Endothelial cell of umbilical vein (primary cell): ENCODE results near the gene ATG5. TPM values are rescaled to one million over a fixed set of nuclear protein-coding genes. Genes with fewer than 3 reads are reported as not detected.

Experiments used
- BruUV-seq: library from RNA; stranded (reverse); fragments of 400-500 nt; replicated peaks from 2 replicates; lab custom pipeline; 2021; lab: Mats Ljungman, UMichigan
- CTCF ChIA-PET: fragments of 300-600, 350-600 bp; sonication (Branson Sonifier 250); formaldehyde crosslinking; loops from one replicate; lab custom pipeline; 2021; ENCODE audit warnings: antibody characterized with exemption, inconsistent platforms; lab: Charles Lee
- POLR2A ChIA-PET: fragments of 300-600, 350-600 bp; sonication (Branson Sonifier 250); formaldehyde crosslinking; loops from one replicate; lab custom pipeline; 2021; ENCODE audit warnings: antibody characterized with exemption, inconsistent platforms; lab: Charles Lee
- DNase-seq: peaks from one replicate; pipeline ENCODE4 v3.0.0-alpha.2; 2011; ENCODE audit warnings: low read depth, low spot score
- FAIRE-seq: peaks from 2 replicates; lab custom pipeline; 2011; peaks lifted over from hg19 to GRCh38; lab: Jason Lieb, UNC
- H2AFZ ChIP-seq: 2 replicates; pipeline ENCODE4 v1.6.0; 2012; ENCODE audit warnings: low read depth, low read length, control low read depth, inconsistent platforms
- H3K27ac ChIP-seq: 2 replicates; pipeline ENCODE4 v1.5.1; 2011; ENCODE audit warnings: low read depth, mild to moderate bottlenecking, control low read depth, low read length, moderate library complexity; ENCODE audit not compliant: insufficient read depth
- H3K27me3 ChIP-seq, 2 experiments: 2 replicates each; pipeline versions ENCODE4 v1.6.0 to v1.6.1; 2011; ENCODE audit warnings: low read length in 2 of 2, mixed read lengths in 1 of 2; ENCODE audit not compliant: control insufficient read depth in 2 of 2, insufficient read depth in 2 of 2
- H3K36me3 ChIP-seq, 2 experiments: 2 replicates in 1 of 2; 3 replicates in 1 of 2; pipeline ENCODE4 v1.5.1; 2011; ENCODE audit warnings: low read length in 2 of 2, mild to moderate bottlenecking in 1 of 2, moderate library complexity in 1 of 2; ENCODE audit not compliant: control insufficient read depth in 2 of 2, insufficient read depth in 2 of 2; ENCODE audit errors: extremely low read depth in 1 of 2
- H3K4me1 ChIP-seq: 3 replicates; pipeline ENCODE4 v1.5.1; 2011; ENCODE audit warnings: mild to moderate bottlenecking, low read length; ENCODE audit not compliant: control insufficient read depth, insufficient read depth; ENCODE audit errors: extremely low read depth
- H3K4me2 ChIP-seq: 2 replicates; pipeline ENCODE4 v1.6.1; 2011; ENCODE audit warnings: low read length, control low read depth, mixed read lengths; ENCODE audit not compliant: insufficient read depth
- H3K4me3 ChIP-seq, 3 experiments: fragments of 200-600 bp in 1 of 3; sonication (generic), shearing (Covaris generic) in 1 of 3; replicated peaks in 1 of 3; 2 replicates each; pipeline ENCODE4 v1.5.1; 2011 to 2016; ENCODE audit warnings: control low read depth in 3 of 3, low read length in 3 of 3, mild to moderate bottlenecking in 2 of 3, inconsistent platforms in 1 of 3, low read depth in 1 of 3, moderate library complexity in 1 of 3; ENCODE audit not compliant: insufficient read depth in 1 of 3
- H3K79me2 ChIP-seq: 2 replicates; pipeline ENCODE4 v1.6.0; 2012; ENCODE audit warnings: low read length, inconsistent platforms; ENCODE audit not compliant: control insufficient read depth, insufficient read depth
- H3K9ac ChIP-seq: replicated peaks from 2 replicates; pipeline ENCODE3; 2011; ENCODE audit warnings: low read length, control low read depth; ENCODE audit not compliant: insufficient read depth; ENCODE audit errors: extremely low read depth
- H3K9me1 ChIP-seq: replicated peaks from 3 replicates; pipeline ENCODE4 v1.6.0; 2011; ENCODE audit warnings: mild to moderate bottlenecking, low read length; ENCODE audit not compliant: control insufficient read depth, insufficient read depth; ENCODE audit errors: extremely low read depth
- H3K9me3 ChIP-seq: replicated peaks from 2 replicates; pipeline ENCODE4 v1.5.1; 2012; ENCODE audit warnings: low read length, inconsistent platforms; ENCODE audit not compliant: control insufficient read depth, insufficient read depth
- H4K20me1 ChIP-seq: replicated peaks from 2 replicates; pipeline ENCODE3; 2011; ENCODE audit warnings: mild to moderate bottlenecking, low read length; ENCODE audit not compliant: control insufficient read depth, insufficient read depth; ENCODE audit errors: extremely low read depth
- CTCF ChIP-seq, 2 donors: IDR thresholded peaks; 1 replicate in 1 of 2; 2 replicates in 1 of 2; pipeline ENCODE4 v1.5.1; 2011; ENCODE audit warnings: low read length in 2 of 2, mild to moderate bottlenecking in 2 of 2, moderate library complexity in 2 of 2, control low read depth in 1 of 2, inconsistent platforms in 1 of 2, low read depth in 1 of 2; ENCODE audit not compliant: insufficient read depth in 1 of 2; ENCODE audit errors: extremely low read depth in 1 of 2
- EZH2 ChIP-seq: IDR thresholded peaks from 2 replicates; pipeline ENCODE4 v1.6.1; 2012; ENCODE audit warnings: borderline replicate concordance, low read depth, mild to moderate bottlenecking, moderate library complexity, low read length, inconsistent platforms; ENCODE audit not compliant: severe bottlenecking
- FOS ChIP-seq: IDR thresholded peaks from 2 replicates; pipeline ENCODE4 v1.6.1; 2011; ENCODE audit warnings: mild to moderate bottlenecking, low read length, moderate library complexity, borderline replicate concordance; ENCODE audit not compliant: insufficient read depth
- GATA2 ChIP-seq: IDR thresholded peaks from 2 replicates; pipeline ENCODE4 v1.7.0; 2011; ENCODE audit warnings: low read depth, mild to moderate bottlenecking, moderate library complexity, mixed read lengths, low read length; ENCODE audit not compliant: insufficient read length, insufficient read depth
- JUN ChIP-seq: IDR thresholded peaks from 2 replicates; pipeline ENCODE4 v1.6.1; 2011; ENCODE audit warnings: borderline replicate concordance, low read depth; ENCODE audit not compliant: insufficient read length, insufficient read depth
- MAX ChIP-seq: IDR thresholded peaks from 2 replicates; pipeline ENCODE4 v1.6.1; 2011; ENCODE audit not compliant: insufficient read depth, insufficient read length
- MYC ChIP-seq: IDR thresholded peaks from one replicate; pipeline ENCODE4 v1.6.1; 2011; ENCODE audit warnings: mild to moderate bottlenecking, low read depth, low read length
- POLR2A ChIP-seq: IDR thresholded peaks from 2 replicates; pipeline ENCODE4 v1.6.1; 2012; ENCODE audit warnings: low read depth, mild to moderate bottlenecking, control low read depth, low read length
- POLR2AphosphoS5 ChIP-seq: IDR thresholded peaks from 2 replicates; pipeline ENCODE4 v1.6.1; 2012; ENCODE audit warnings: low read depth, mild to moderate bottlenecking, control low read depth, low read length, moderate library complexity; ENCODE audit not compliant: insufficient read depth
- dilution Hi-C: fragments of 300-500 bp; cut with MboI; formaldehyde crosslinking; loops from one replicate; pipeline ENCODE4 v1.15.0; 2019; ENCODE audit warnings: low sequenced_read_pairs; ENCODE audit not compliant: extremely low pct_ligation_motif_present
- intact Hi-C: fragments of 100-400 bp; cut with micrococcal nuclease; formaldehyde crosslinking; loops from one replicate; pipeline ENCODE4 v1.10.0; 2022
- polyA plus RNA-seq, 4 experiments: library from polyadenylated mRNA; depleted of rRNA in 3 of 4; stranded (reverse) in 3 of 4; unstranded in 1 of 4; fragments of >200 nt; gene quantifications; 2 replicates each; pipeline versions ENCODE4 v1.2.1 to v1.2.3, GENCODE V29; 2011 to 2012; ENCODE audit warnings: missing spikeins in 1 of 4
- total RNA-seq: library from RNA; stranded (reverse); gene quantifications from 2 replicates; pipeline ENCODE4 v1.2.3, GENCODE V29; 2021

ATG5 gene
- total and polyA plus RNA-seq, 2 donors (not counting 3 experiments of a cell fraction or from before 2014, with no cell fraction given) = 14.1 to 32.8 TPM

GRCh38 chr6:106199331-106199730 lies 126.2 kb downstream of the ATG5 start:
- BruUV-seq = no TSS peak
- no peak for DNase-seq
- H3K27ac ChIP-seq = no peak overlapping the region
- H3K79me2 ChIP-seq = no peaks in the 10 kb centered on the region
- no peaks in the 10 kb centered on the region for H3K9me1 ChIP-seq
- ChIA-PET CTCF (interaction anchor here (1.0 to 1.1 kb wide), 2 partner anchors 24 to 768 kb away, joined by 3 read pairs; no protein-coding TSS in a partner anchor), POLR2A (no interaction called here)
- no peak overlapping the region for H3K4me3 ChIP-seq
- no peak overlapping the region for H3K9ac ChIP-seq
- no peak for TF ChIP-seq FOS
- TF ChIP-seq GATA2 = no peak
- TF ChIP-seq POLR2A = no peak
- TF ChIP-seq CTCF (IDR thresholded peaks at IDR 0.05; ENCODE audit: extremely low read depth in 1 of 2, insufficient read depth in 1 of 2, low read depth in 1 of 2, low read length in 2 of 2) = no peak
- no peak for TF ChIP-seq EZH2
- no peak for TF ChIP-seq POLR2AphosphoS5
- TF ChIP-seq JUN = no peak
- no peak for TF ChIP-seq MAX
- no peak for TF ChIP-seq MYC
- dilution Hi-C loops = no loop called here
- H3K27me3 ChIP-seq = no peaks in the 10 kb centered on the region
- H4K20me1 ChIP-seq = no peaks in the 10 kb centered on the region
- intact Hi-C loops = loop anchor here (10.0 kb wide), 1 partner anchor 205 kb away; no protein-coding TSS in a partner anchor
- no peaks in the 10 kb centered on the region for H3K9me3 ChIP-seq
- peaks cover 0 to 2% of the 10 kb centered on the region in 2 experiments for H3K36me3 ChIP-seq
- no peak overlapping the region for H2AFZ ChIP-seq
- H3K4me2 ChIP-seq = no peak overlapping the region
- no peak for FAIRE-seq
- H3K4me1 ChIP-seq = no peaks in the 10 kb centered on the region
